PFSK-1 (cell line): Measurements from ENCODE around the gene CASTOR1.

Source experiments
- FOXP2 ChIP-seq: optimal IDR thresholded peaks from 2 replicates; pipeline ENCODE3; 2011; ENCODE audit warnings: borderline replicate concordance, control low read depth, inconsistent platforms; ENCODE audit not compliant: insufficient read depth; ENCODE audit errors: extremely low read length, extremely low read depth
- POLR2AphosphoS5 ChIP-seq: IDR thresholded peaks from 2 replicates; pipeline ENCODE4 v1.6.1; 2012; ENCODE audit warnings: low read depth, mild to moderate bottlenecking, control low read depth, low read length, moderate library complexity
- REST ChIP-seq, 2 experiments: IDR thresholded peaks; 2 replicates each; pipeline versions ENCODE4 v1.6.1 to v1.8.0; 2011 to 2012; ENCODE audit warnings: low read depth in 2 of 2, low read length in 2 of 2, control low read depth in 1 of 2, inconsistent platforms in 1 of 2, mild to moderate bottlenecking in 1 of 2, moderate library complexity in 1 of 2; ENCODE audit not compliant: insufficient read depth in 1 of 2
- SIN3A ChIP-seq: IDR thresholded peaks from 2 replicates; pipeline ENCODE4 v1.6.1; 2012; ENCODE audit warnings: mild to moderate bottlenecking, low read length, moderate library complexity, borderline replicate concordance; ENCODE audit not compliant: insufficient read depth
- TAF1 ChIP-seq: IDR thresholded peaks from 2 replicates; pipeline ENCODE4 v1.6.1; 2012; ENCODE audit warnings: low read length, control low read depth, borderline replicate concordance; ENCODE audit not compliant: insufficient read depth

CASTOR1 gene

GRCh38 chr22:30285846-30286200 lies 3.5 kb downstream of the CASTOR1 start:
- TF ChIP-seq FOXP2 (no peak), TAF1 (no peak), SIN3A (no peak), REST (IDR thresholded peaks at IDR 0.05; ENCODE audit: insufficient read depth in 1 of 2, low read depth in 2 of 2, low read length in 2 of 2) (no peak), POLR2AphosphoS5 (no peak)

GRCh38 chr22:30285176-30285845 lies 4.0 kb downstream of the CASTOR1 start:
- TF ChIP-seq SIN3A (no peak), FOXP2 (no peak), POLR2AphosphoS5 (no peak), TAF1 (no peak), REST (IDR thresholded peaks at IDR 0.05; ENCODE audit: insufficient read depth in 1 of 2, low read depth in 2 of 2, low read length in 2 of 2) (no peak)

DNA sequence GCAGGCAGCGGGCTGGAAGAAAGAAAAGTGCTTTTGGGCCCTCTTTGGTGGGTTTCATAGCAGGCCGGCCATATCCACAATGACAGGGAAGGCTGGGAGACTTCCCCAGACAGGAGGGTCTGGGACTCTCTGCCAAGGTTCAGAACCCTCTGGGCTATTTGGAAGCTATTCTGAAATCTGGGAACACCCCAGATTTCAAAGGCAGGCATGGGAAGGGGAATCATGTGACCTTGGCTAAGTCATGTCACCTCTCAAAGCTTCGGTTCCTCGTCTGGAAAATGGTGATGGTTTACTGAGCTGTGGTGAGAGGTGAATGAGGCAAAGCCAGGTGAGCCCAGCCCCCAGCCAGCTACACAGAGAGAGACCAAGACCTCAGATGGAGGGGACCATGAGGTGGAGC lies 4.6 kb downstream of the CASTOR1 start:
- TF ChIP-seq SIN3A: no peak
- no peak for TF ChIP-seq POLR2AphosphoS5
- TF ChIP-seq REST (IDR thresholded peaks at IDR 0.05; ENCODE audit: insufficient read depth in 1 of 2, low read depth in 2 of 2, low read length in 2 of 2): no peak
- no peak for TF ChIP-seq FOXP2
- TF ChIP-seq TAF1: no peak

DNA sequence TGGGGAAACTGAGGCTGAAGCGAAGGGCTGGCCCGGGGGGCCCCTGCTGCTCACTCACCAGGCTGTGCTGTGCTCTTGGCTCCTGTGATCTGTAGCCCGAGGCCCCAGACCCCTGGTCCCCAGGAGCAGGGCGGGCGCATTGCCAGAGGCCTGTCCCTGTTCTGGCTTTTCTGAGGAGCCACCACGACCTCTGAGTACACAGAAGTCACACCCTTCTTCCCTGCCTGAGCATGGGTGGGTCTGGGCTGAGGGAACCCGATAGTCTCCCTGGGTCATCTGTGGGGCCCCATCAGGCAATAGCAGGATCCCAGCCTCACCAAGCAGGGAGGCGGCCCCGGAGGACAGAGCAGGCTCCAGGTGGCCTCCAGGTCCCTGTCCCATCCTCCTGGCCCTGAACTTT lies 5.1 kb downstream of the CASTOR1 start:
- TF ChIP-seq REST (IDR thresholded peaks at IDR 0.05; ENCODE audit: insufficient read depth in 1 of 2, low read depth in 2 of 2, low read length in 2 of 2): no peak
- no peak for TF ChIP-seq FOXP2
- no peak for TF ChIP-seq SIN3A
- no peak for TF ChIP-seq TAF1

GRCh38 chr22:30283342-30283741 lies 6.0 kb downstream of the CASTOR1 start:
- TF ChIP-seq POLR2AphosphoS5 (no peak), REST (IDR thresholded peaks at IDR 0.05; ENCODE audit: insufficient read depth in 1 of 2, low read depth in 2 of 2, low read length in 2 of 2) (no peak)
